Thoracic aorta (tissue), 2 donors: Measurements from ENCODE around the gene ELOVL3. TPM values are rescaled to one million over a fixed set of nuclear protein-coding genes. Genes with fewer than 3 reads are reported as not detected.

ENCODE experiments used
- ATAC-seq: fragments of 150-250 bp; one replicate; pipeline ENCODE4 v1.8.0; 2017; ENCODE audit warnings: low read depth; ENCODE audit not compliant: insufficient number of reproducible peaks, low FRiP score
- DNase-seq: peaks from one replicate; pipeline ENCODE4 v3.0.0-alpha.2; 2020; ENCODE audit warnings: low spot score
- H3K27ac ChIP-seq, 2 donors: fragments of 200-600 bp; sonication (generic); 1 replicate in 1 of 2; 2 replicates in 1 of 2; pipeline ENCODE4 v1.5.1; 2016; ENCODE audit warnings: mild to moderate bottlenecking in 2 of 2, moderate library complexity in 2 of 2
- H3K27me3 ChIP-seq: fragments of 200-600 bp; sonication (generic); replicated peaks from 2 replicates; pipeline ENCODE4 v1.6.0; 2016; ENCODE audit warnings: mild to moderate bottlenecking; ENCODE audit not compliant: insufficient read depth
- H3K36me3 ChIP-seq: fragments of 200-600 bp; sonication (generic); one replicate; pipeline ENCODE4 v1.5.1; 2016
- H3K4me1 ChIP-seq, 2 donors: fragments of 200-600 bp; sonication (generic); 1 replicate in 1 of 2; 2 replicates in 1 of 2; pipeline versions ENCODE4 v1.5.1 to v1.6.0; 2016; ENCODE audit warnings: low read depth in 2 of 2, mild to moderate bottlenecking in 1 of 2; ENCODE audit not compliant: control insufficient read depth in 1 of 2
- H3K4me3 ChIP-seq: fragments of 200-600 bp; sonication (generic); 2 replicates; pipeline ENCODE4 v1.5.1; 2016; ENCODE audit warnings: mild to moderate bottlenecking
- H3K9me3 ChIP-seq: fragments of 200-600 bp; sonication (generic); 2 replicates; pipeline ENCODE4 v1.5.1; 2016
- total RNA-seq, 2 donors: library from RNA; depleted of rRNA; stranded (reverse); fragments of >200 nt; gene quantifications; one replicate each; pipeline versions ENCODE4 v1.1.0 to v1.2.3, GENCODE V29; 2016
- TF ChIP-seq, protein P1 (sequence below): fragments of 200-600 bp; sonication (generic); IDR thresholded peaks from one replicate; pipeline ENCODE4 v1.5.1; 2019; ENCODE audit warnings: antibody characterized with exemption

ELOVL3 gene
- total RNA-seq, 2 donors from 2014 or later: not detected

DNA sequence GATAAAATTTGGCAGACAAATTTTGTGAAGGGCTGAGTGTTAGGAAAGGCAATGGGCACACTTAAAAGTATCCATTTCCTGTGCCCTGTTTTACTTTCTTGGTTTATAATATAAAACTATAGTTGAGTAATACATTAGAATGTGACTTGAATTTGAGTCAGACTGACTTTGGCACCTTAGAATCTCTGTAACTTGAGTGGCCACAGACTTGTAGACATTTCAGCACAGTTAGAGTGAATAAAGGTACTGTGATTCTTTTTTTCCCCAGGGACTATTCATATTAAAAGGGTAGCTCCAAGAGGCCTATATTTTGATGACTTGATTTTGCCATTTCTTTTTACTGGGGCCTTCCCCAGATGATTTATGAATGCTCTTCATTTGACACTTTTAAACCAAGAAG, 41.6 kb downstream of the ELOVL3 start:
- Histone ChIP-seq H3K27ac (peak overlapping the region in 1 of 2 donors; percentile 12), H3K9me3 (no peaks in the 10 kb centered on the region), H3K27me3 (no peaks in the 10 kb centered on the region), H3K36me3 (no peaks in the 10 kb centered on the region), H3K4me3 (no peak overlapping the region), H3K4me1 (peaks cover 26 to 37% of the 10 kb centered on the region in 2 donors)
- TF ChIP-seq, protein P1, sequence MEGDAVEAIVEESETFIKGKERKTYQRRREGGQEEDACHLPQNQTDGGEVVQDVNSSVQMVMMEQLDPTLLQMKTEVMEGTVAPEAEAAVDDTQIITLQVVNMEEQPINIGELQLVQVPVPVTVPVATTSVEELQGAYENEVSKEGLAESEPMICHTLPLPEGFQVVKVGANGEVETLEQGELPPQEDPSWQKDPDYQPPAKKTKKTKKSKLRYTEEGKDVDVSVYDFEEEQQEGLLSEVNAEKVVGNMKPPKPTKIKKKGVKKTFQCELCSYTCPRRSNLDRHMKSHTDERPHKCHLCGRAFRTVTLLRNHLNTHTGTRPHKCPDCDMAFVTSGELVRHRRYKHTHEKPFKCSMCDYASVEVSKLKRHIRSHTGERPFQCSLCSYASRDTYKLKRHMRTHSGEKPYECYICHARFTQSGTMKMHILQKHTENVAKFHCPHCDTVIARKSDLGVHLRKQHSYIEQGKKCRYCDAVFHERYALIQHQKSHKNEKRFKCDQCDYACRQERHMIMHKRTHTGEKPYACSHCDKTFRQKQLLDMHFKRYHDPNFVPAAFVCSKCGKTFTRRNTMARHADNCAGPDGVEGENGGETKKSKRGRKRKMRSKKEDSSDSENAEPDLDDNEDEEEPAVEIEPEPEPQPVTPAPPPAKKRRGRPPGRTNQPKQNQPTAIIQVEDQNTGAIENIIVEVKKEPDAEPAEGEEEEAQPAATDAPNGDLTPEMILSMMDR: no peak
- ATAC-seq (no peak), DNase-seq (no peak)

DNA sequence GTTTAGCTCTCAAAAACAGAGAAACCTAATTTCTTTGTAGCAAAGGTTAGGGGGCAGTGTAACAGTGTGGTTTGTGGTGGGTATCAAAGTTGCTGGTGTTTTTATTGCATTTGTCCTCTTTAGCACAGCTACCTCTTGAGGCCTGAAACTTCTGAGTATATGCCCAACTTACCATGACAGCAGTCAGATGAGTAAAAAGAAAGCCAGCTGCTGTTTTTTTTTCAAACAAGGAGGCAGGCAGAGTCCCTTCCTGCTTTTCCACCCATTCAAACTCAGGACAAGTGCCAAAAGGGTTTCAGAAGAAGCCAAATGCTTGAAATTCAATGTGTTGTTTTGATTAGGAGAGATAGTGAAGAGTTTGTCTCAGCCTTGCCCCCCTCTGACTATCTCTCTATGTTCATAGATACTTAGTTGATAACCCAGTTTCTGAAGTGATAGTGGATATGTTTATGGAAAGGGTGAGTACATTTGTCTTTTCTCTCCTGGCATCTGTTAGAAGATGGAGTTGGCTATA, 42.3 kb downstream of the ELOVL3 start:
- no peak for DNase-seq
- Histone ChIP-seq H3K27ac (peak overlapping the region in 1 of 2 donors; percentile 12), H3K4me3 (no peak overlapping the region), H3K9me3 (no peaks in the 10 kb centered on the region), H3K4me1 (peaks cover 24 to 31% of the 10 kb centered on the region in 2 donors), H3K27me3 (no peaks in the 10 kb centered on the region), H3K36me3 (no peaks in the 10 kb centered on the region)
- no peak for ATAC-seq
- TF ChIP-seq, protein P1: no peak

DNA sequence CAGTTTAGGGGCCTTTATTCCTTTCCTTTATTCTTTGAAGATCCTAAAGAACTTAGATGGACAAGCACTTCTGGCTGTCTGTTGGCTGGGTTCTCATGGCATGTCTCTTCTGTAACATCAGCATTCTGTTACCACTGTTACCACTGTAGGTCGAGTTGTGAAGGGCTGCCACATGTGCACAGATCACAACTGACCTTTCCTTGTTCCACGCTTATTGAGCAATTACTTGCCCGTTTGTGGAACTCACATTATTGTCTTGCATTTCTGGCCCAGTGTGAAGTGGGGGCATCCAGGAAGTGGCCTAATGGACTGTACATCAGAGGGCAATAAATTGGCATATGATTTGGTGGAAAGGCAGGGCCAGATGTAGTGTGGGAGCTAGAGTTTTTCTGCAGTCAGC, 42.9 kb downstream of the ELOVL3 start:
- H3K36me3 ChIP-seq: no peaks in the 10 kb centered on the region
- no peak overlapping the region for H3K27ac ChIP-seq
- ATAC-seq (no peak), DNase-seq (no peak)
- H3K4me3 ChIP-seq: no peak overlapping the region
- peaks cover 21 to 33% of the 10 kb centered on the region in 2 donors for H3K4me1 ChIP-seq
- H3K9me3 ChIP-seq: no peaks in the 10 kb centered on the region
- TF ChIP-seq, protein P1: no peak
- H3K27me3 ChIP-seq: no peaks in the 10 kb centered on the region

DNA sequence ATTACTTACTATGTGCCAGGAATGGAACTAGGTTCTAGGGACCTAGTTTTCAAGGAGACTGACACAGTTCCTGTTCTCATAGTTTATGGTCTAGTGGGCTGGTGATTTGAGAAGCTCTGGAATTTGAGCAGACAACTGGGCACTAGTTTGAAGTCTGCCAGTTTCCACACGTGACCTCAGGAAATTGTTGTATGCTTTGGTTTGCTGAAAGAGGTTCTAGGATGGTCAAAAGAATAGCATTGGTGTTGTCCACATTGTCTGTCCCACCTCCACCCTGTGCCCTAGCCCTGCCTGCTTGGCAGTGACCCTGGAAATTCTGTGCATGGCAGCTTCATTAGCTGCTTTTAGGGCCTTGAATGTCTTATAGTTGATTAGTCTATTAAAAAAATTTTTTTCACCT, 48.0 kb downstream of the ELOVL3 start:
- no peak for DNase-seq
- Histone ChIP-seq H3K4me3 (no peak overlapping the region), H3K9me3 (no peaks in the 10 kb centered on the region), H3K27ac (no peak overlapping the region), H3K36me3 (no peaks in the 10 kb centered on the region), H3K27me3 (no peaks in the 10 kb centered on the region), H3K4me1 (peaks cover 4 to 19% of the 10 kb centered on the region in 2 donors)
- ATAC-seq: no peak
- TF ChIP-seq, protein P1: no peak

DNA sequence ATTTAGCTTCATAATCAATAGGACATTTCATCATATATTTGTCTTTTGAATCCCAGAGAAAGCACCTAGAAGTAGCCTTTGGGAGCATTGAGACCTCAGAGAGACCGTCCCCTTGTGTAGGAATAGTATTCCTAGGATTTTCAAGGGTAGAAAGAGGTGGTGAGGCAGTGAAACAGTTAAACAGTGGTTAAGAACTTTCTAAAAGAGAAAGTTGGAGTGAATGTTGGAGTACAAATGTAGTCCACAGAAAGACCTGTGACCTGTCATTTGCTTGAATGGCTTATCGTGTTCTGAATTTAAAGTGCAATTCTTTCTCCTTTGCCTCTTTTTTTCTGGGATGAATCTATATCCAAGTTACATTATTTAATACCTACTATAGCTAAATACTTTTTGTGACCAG, 49.2 kb downstream of the ELOVL3 start:
- Histone ChIP-seq H3K4me3 (no peak overlapping the region), H3K27ac (no peak overlapping the region), H3K4me1 (peaks cover 11 to 21% of the 10 kb centered on the region in 2 donors), H3K9me3 (no peaks in the 10 kb centered on the region), H3K36me3 (no peaks in the 10 kb centered on the region), H3K27me3 (no peaks in the 10 kb centered on the region)
- TF ChIP-seq, protein P1: no peak
- no peak for ATAC-seq
- no peak for DNase-seq
